Activated CD4-positive, CD25-positive, alpha-beta regulatory T cell treated with anti-CD3 and anti-CD28 coated beads, Interleukin-2, amount 50 U/mL, for 16 hours (primary cell): Measurements from ENCODE around the gene RAB9A.
"Not testable (repeated sequence)": the region's sequence is repeated elsewhere in the genome, so short reads cannot be mapped to it uniquely, and the experiment has no call there.

Experiments
- DNase-seq: peaks from one replicate; pipeline ENCODE4 v3.0.0-alpha.2; 2020; ENCODE audit warnings: low read depth, low spot score

Gene RAB9A, protein sequence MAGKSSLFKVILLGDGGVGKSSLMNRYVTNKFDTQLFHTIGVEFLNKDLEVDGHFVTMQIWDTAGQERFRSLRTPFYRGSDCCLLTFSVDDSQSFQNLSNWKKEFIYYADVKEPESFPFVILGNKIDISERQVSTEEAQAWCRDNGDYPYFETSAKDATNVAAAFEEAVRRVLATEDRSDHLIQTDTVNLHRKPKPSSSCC

DNA sequence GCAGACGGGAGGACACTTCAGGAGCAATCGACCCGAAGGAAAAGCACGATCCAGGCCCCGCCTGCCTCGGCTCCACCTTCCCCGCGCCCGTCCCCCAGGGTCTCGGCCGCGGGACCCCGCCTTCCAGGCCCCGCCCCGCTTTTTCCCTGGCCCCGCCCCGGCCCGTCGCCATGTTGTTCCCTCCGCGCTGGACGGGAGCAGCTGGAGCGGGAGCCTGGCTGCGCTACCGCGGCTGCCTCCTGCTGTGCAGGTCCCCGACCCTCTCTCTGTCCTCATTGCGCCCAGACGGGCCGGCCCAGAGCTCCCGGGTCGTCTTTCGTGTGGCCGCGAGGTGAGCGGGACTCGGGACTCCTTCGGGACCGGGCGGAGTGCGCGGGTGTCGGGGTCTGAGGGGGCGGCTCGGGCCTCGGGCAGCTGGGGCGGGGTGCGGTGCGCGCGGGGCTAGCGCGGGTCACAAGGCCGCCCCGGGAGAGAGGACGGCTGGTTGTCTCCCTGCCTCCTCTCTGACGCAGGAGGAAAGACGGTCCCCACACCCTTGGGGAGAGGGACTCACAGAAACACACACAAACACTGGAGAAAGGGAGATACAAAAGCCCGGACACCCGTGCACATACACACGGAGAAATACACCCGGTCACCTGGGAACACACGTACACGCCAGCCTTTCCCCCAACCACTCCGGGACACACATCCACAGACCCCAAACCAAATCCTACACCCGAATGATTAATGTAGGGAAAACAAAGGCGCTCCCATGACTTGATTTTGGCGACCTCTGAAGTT lies at the start of gene RAB9A:
TSS of gene RAB9A (plus strand) at position 171 of the 783 bp plus-strand sequence. CDS start 19,619 bp downstream, outside the sequence.
- peak; percentile 63 for DNase-seq

DNA sequence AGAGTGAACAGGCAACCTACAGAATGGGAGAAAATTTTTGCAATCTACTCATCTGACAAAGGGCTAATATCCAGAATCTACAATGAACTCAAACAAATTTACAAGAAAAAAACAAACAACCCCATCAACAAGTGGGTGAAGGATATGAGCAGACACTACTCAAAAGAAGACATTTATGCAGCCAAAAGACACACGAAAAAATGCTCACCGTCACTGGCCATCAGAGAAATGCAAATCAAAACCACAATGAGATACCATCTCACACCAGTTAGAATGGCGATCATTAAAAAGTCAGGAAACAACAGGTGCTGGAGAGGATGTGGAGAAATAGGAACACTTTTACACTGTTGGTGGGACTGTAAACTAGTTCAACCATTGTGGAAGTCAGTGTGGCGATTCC lies 47.2 kb upstream of the RAB9A start:
- DNase-seq, result not testable (repeated sequence)

DNA sequence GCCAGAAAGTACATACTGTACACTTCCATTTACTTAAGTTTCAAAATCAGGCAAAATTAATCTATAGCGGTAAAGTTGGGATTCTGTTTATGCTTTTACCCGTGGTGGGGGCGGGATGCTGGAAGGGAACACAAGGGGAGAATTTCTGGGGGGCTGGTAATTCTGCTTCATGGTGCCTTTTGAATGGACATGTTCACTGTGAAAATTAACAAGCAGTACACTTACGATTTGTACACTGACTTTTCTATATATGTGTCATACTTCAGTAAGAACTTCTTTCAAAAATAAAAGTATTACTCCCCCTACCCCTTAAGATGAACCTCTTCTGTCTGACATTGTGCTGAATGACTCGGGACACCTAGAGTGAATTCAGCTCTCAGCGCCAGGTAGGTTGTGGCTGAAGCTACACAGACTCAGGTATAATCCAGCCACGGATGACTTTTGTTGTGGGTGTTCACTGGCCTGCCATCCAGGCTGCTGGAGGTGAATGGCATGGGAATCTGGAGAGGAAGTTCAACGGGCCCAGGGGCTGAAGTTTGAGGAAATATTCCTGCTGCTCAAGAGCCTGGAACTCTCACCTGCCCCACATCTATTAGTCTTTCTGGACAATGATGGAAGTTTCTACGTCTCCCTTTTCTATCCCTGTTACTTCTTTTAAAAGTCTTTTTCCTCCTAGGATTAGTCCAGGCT lies 43.3 kb upstream of the RAB9A start:
- DNase-seq, result no peak

DNA sequence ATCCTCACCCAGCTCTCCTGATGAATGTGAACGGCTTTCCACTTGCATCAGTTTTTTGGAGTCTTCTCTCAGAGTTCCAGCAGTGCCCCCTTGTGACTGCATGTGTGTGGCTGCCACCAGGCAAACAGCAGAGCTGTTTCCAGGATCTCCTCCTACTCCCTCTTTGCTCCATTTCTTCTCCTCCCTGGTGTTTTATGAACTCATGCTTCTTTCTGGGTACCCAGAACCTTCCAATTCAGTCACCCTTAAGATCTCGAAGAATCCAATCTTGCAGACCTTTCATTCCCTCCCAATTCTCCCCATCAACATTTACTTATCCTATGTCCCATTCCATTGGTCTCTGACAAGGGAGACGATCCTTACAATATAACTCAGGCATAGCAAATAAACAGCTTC lies 42.8 kb upstream of the RAB9A start:
- DNase-seq, result no peak

DNA sequence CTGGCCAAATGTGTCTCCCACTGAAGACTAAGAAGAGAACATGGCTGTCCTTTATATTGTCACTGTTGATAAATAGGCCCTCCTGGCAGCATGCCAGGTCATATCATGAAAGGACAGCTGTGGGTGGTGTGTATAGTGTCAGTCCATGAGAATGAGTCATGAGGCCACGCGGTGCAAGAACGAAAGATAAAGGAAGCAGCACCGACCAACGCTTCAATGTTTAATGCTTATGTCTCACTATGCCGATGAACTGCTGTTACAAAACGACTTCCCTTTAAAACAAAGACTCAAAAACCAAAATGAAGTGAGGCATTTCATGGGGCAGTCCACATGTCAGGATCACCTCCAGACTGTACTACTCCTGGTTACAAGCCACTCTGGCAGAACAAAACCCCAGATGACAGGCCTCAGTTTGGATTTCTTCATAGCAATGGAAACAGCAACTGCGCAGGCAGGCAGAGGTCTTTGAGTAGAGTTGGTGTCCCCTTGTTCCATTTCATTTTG lies 41.2 kb upstream of the RAB9A start:
- peak; percentile 30 for DNase-seq

DNA sequence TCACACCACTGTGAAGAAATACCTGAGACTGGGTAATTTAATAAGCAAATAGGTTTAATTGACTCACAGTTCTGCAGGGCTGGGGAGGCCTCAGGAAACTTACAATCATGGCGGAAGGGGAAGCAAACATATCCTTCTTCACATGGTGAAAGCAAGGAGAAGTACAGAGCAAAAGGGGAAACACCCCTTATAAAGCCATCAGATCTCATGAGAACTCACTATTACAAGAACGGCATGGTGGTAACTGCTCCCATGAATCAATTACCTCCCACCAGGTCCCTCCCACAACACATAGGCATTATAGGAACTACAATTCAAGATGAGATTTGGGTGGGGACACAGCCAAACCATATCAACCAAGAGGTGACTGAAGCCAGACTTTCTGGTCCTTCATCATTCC lies 40.6 kb upstream of the RAB9A start:
- not testable (repeated sequence) for DNase-seq

DNA sequence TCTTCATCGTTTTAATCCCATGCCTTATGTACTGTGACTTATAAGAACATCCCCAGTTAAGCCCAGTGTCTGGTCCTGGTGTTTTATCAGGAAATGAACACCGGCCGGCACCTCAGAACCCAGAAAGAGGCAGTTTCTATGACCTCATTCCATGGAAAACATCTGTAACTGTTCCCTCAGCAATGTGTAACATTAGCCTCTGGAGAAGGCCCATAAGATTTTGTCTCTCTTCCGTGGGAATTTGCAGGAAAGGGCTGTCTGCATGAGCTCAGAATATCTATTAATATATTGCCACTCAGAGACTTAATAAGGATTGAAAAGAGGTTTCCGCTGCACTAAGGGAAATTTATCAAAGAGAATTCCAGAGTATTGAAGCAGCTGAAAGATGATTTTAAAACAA lies 39.1 kb upstream of the RAB9A start:
- DNase-seq, result no peak

DNA sequence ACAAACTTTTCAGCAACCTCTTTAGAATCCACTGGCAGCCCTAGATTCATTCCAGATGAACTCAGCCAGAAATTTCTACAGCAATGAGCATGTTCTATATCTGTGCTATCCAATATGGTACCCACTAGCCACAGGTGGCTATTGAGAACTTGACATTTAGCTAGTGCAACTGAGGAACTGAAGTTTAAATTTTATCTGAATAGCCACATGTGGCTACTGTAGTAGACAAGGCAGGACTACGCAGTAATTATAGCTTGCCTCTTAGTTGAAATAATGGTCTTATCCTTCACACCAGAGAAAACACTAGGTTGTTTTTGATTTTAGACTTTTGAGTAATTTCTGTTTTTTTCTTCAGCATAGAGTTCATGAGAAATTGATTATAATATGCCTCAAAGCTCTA lies 38.6 kb upstream of the RAB9A start:
- no peak for DNase-seq

DNA sequence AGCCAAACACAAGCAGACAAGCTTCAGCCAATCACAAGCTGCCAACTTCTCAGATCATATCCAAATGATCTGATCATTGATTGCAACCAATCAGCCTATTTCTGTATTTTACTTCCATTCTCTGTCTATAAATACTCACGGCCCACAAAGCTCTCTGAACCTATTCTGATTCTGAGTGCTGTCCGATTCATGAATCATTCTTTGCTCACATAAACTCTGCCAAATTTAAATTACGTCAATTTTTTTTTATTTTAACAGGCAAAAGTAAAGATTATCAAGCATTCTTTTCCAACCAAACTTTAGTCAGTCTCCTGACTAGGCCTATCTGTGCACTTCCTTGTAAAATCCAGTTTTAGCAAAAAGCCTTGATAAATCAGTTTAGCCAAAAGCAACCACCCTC lies 37.8 kb upstream of the RAB9A start:
- DNase-seq, result no peak

DNA sequence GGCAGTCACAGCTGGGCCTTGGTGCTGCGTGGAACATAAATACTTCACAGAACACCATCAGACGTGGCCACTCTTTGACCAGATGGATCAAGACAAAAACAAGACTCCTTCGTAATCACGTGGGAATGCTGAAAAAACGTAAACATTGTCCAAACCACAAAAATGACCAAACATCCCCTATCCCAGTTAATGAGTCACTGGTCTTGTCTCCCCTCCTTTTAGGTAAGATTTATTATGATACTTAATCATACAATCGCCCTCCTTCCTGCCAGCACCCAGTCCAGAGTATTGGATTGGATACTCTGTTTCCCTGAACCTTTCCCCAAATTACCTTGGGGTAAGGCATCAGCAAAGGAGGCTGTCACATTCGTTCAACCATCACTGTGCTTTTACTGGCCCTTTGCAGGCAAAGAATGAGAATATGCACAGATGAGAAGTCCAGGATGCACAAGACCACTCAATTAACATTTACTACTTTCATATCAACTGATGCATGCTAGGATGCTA lies 36.6 kb upstream of the RAB9A start:
- no peak for DNase-seq

DNA sequence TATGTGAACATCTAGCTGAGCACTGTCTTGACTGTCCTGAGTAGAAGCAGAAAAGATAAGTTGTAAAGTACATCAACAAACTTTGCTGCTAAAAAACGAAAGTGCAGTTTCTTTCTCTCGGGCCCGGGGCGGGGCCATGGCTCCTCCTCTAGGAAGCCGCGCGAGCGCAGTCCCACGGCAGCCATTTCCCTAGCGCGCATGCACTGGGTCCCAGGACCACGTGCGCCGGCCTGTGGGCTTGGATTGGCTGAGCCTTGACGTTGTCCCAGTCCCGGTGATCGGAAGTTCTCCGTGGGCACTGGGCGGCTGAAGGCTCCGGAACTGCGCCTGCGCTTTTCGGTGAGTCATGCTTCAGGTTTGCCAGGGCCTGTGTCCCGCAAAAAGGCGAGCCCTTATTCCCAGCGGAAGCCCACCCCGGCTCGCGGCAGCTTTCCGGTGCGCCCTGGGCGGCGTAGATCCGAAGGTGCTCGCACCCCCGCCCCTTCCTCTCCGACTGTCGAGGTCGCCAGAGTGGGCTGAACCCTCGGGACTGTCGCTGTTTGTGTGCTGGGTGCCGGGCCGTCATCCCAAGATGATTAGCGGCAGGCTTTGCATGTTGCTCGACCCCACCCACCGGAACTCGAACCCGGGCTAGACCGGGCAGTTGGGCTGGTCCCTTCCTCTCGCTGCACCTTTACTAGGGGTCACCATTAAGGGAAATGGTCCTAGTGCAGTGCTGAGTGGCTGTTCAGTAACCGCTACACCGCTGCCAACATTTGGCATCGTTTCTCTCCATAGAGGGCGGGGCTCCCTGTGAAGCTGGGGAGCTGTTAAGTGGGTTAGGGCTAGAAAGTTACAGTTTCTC lies 35.9 kb upstream of the RAB9A start, which contains the start of gene TCEANC:
TSS of gene TCEANC (plus strand) at position 292 of the 844 bp plus-strand sequence. CDS start 9,368 bp downstream, outside the sequence.
- peak; percentile 86 for DNase-seq

DNA sequence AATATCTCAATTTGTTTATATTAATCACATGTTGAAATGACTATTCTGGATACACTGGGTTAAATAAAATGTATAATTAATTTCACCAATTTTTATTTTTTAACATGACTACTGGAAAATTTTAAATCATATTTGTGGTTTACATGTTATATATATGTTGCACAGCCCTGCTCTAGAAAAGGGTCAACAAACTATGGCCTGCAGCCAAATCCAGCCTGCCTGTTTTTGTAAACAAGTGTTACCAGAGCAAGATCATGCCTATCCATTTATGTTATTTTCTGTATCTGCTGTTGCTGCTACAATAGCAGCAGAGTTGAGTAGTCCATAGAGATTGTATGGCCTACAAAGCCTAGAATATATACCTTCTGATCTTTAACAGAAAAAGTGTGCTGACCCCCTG lies 34.8 kb upstream of the RAB9A start:
- no peak for DNase-seq

DNA sequence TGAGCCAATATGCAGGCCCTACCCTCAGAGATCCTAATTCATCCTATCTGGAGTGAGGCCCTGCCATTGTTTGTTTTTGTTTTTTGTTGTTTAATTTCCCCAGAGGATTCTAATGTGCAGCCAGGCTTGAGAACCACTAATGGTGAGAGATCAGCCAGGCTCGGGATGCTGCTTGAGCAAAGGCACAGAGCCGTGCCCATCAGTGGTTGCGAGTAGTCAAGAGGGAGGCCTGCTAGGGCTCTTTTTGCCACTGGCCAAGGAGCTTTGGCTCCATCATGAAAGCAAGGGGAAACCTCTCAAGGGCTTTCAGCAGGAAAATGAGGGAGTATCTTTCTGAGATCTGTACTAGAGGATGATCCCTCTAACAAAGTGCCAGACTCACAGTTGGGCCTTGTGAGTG lies 33.3 kb upstream of the RAB9A start:
- DNase-seq, result no peak

DNA sequence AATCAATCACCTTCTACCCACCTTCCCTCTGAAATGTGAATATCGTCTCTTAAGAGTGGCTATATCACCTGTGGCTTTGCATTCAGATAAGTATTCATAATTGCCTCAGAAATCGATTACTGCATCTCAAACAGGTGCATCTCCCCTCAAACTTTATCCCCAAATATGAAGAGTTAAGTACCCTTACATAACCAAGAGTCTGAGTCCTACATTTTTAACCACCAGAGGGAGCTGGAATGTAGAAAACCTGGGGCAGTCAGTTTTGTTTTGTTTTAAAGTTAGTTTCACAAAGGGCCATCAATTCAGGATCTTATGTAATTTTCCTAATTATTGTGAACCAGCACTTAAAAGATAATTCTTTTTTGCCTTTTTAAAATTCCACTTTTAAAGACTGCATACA lies 30.3 kb upstream of the RAB9A start:
- DNase-seq, result no peak

DNA sequence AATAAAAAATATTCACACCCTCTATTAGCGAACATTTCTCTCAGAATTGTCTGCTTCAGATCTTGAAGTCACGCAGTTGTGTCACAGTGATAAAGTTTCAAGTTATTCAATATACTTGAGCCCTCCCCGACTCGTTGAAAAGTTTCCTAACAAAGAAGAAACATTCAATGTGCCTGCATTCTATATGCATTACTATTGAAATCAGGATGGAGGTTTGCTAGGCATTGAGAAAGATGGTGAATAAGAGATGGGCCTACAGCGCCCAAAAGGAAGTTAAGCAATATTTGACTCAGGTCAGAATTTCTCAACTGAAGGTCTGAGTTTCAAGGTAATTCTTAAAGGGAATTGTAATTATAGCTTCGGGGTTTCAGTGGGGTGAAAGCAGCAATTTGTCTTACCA lies 29.9 kb upstream of the RAB9A start:
- DNase-seq, result no peak

DNA sequence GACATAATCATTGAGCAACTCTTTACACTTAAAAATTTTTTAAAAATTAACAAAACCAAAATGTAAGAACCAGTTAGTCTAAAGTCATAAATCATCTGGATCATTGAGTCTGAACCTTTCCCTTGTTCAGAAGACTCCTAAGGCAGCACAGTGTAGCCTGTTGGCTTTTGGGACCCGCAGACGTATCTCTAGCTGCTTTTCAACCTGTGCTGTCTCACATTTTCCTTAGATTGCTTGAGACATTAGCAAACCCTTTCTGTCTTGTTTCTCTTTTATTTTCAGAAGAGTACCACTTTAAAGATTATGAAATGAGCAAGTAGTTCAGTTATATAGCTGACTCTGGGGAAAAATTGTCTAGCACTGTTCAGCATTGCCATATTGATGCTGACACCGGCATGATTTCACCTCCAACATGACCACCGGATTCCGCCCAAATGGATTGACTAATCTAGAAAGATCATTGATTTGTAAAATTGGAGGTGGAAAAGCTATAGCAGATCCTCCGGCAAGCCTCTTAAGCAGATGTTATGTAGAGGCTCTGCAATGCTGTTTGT lies 27.1 kb upstream of the RAB9A start:
- no peak for DNase-seq

DNA sequence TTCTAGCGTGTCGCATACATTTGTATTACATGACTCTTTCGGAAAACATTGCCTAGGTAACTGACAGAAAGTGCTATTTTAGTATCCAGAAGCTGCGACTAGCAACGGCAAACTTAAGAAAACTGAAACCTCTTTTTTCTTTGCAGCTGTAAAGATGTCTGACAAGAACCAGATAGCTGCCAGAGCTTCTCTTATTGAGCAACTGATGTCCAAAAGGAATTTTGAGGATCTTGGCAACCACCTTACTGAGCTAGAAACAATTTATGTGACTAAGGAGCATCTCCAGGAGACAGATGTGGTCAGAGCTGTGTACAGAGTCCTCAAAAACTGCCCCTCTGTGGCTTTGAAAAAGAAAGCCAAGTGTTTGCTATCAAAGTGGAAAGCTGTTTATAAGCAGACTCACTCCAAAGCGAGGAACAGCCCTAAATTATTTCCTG lies 26.6 kb upstream of the RAB9A start:
- DNase-seq, result no peak

DNA sequence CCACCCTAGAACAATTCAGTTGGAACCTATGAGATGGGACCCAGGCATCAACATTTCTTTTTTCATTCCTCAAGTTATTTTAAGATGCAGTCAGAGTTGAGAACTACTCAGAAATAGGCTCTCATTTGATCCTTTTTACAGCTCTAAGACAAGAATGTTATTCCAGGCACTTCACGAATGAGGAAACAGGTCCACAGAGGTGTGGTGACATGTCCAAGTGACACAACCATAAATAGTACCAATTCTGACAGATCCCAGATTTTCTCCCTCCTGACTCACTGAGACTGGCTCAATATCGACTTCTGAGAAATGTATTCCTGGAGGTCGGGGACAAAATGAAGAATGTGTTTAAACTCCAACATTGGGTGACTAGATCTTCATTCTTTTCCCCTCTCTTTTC lies 24.9 kb upstream of the RAB9A start:
- DNase-seq, result no peak

DNA sequence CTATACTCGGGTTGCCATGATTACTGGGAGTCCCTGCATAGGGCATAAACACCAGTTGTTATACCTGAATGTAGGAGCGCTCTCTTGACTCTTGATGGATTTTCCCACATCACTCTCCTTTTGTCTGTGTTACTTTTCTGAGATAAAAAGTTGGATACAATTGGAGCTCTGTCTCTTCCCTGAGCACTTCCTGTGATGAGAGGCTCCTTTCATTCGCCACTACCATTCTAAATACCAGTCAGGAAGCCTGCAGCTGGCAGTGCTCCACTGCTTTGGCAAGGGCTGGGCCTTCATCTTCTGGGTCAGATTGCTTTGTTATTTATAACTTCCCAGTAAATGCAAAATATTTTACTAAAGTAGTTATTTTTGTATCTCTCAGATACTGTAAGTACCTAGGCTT lies 22.1 kb upstream of the RAB9A start:
- DNase-seq, result no peak

DNA sequence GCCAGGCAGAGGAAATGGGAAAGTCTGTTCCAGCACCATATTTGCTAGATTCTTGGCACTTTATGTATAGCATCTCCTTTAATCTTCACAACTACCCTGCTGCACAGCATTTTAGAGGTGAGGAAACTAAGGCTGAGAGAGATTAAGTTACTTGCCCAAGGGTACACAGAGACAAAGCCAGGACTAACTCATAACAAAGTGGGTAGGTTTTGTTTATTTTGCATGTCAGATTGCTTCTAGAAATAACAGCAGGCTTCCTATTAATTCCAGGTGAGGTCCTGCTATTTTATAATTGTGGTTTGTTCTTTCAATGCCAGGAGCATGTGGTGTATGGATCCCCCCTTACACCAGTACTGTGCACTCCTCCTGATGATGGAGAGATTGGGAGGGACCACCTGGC lies 21.0 kb upstream of the RAB9A start:
- no peak for DNase-seq

DNA sequence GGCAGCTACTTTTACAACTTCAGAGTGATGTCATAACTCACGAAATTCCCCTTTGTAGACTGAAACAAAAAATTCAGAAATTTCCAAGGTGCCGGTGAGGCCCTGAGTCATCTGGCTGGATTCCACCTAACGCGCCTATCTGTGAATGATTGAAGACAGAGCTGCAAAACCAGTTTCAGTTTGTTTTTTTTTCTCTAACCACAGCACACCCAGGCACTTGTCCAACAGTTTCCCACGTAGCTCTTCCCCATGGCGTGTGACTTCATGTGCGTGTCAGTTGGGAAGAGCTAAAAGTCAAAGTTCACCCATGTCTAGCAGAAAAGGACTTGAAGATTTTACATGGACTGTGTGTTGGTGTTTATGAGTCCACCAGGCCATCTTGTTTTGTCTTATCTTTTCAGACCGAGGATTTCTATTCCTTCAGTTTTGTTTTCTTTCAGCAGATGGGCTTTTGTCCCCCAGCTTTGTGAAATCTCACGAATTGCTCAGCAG lies 19.6 kb upstream of the RAB9A start:
- peak; percentile 14 for DNase-seq
